ENCODE measurements around the gene UBE2N. TPM values are rescaled to one million over a fixed set of nuclear protein-coding genes. Genes with fewer than 3 reads are reported as not detected.
"Not testable (repeated sequence)": the region's sequence is repeated elsewhere in the genome, so short reads cannot be mapped to it uniquely, and the experiment has no call there.

Gene UBE2N
- total RNA-seq, 1 donor from 2014 or later = 115 TPM

GRCh38 chr12:93422050-93422449 lies 19.7 kb downstream of the UBE2N start:
- Mint-ChIP-seq H3K27ac (ENCODE audit: unreplicated experiment) (no peak overlapping the region), H3K4me1 (ENCODE audit: low read depth, unreplicated experiment) (peaks cover 47% of the 10 kb centered on the region), H3K36me3 (ENCODE audit: unreplicated experiment) (no peaks in the 10 kb centered on the region), H3K9me3 (ENCODE audit: unreplicated experiment) (peaks cover 1% of the 10 kb centered on the region), H3K4me3 (ENCODE audit: unreplicated experiment) (no peak overlapping the region), H3K27me3 (ENCODE audit: unreplicated experiment) (no peaks in the 10 kb centered on the region)
- TF ChIP-seq CTCF (IDR thresholded peaks at IDR 0.05; ENCODE audit: partially characterized antibody, unreplicated experiment) = no peak
- no peak for DNase-seq

- peaks cover 1% of the 10 kb centered on the region for H3K9me3 Mint-ChIP-seq (ENCODE audit: unreplicated experiment)
- H3K27me3 Mint-ChIP-seq (ENCODE audit: unreplicated experiment) = no peaks in the 10 kb centered on the region
- H3K27ac Mint-ChIP-seq (ENCODE audit: unreplicated experiment) = peak overlapping the region; percentile 50
- peaks cover 43% of the 10 kb centered on the region for H3K4me1 Mint-ChIP-seq (ENCODE audit: low read depth, unreplicated experiment)
- DNase-seq = no peak
- H3K4me3 Mint-ChIP-seq (ENCODE audit: unreplicated experiment) = no peak overlapping the region
- H3K36me3 Mint-ChIP-seq (ENCODE audit: unreplicated experiment) = no peaks in the 10 kb centered on the region
- TF ChIP-seq CTCF (IDR thresholded peaks at IDR 0.05; ENCODE audit: partially characterized antibody, unreplicated experiment) = peak; percentile 76
These were observed 22.2 kb downstream of the UBE2N start for GRCh38 chr12:93419388-93420034.

- no peaks in the 10 kb centered on the region for H3K36me3 Mint-ChIP-seq (ENCODE audit: unreplicated experiment)
- no peaks in the 10 kb centered on the region for H3K27me3 Mint-ChIP-seq (ENCODE audit: unreplicated experiment)
- H3K4me1 Mint-ChIP-seq (ENCODE audit: low read depth, unreplicated experiment) = peaks cover 34% of the 10 kb centered on the region
- no peak for TF ChIP-seq CTCF (IDR thresholded peaks at IDR 0.05; ENCODE audit: partially characterized antibody, unreplicated experiment)
- DNase-seq = no peak
- peaks cover 3% of the 10 kb centered on the region for H3K9me3 Mint-ChIP-seq (ENCODE audit: unreplicated experiment)
- no peak overlapping the region for H3K4me3 Mint-ChIP-seq (ENCODE audit: unreplicated experiment)
- no peak overlapping the region for H3K27ac Mint-ChIP-seq (ENCODE audit: unreplicated experiment)
These were observed 23.7 kb downstream of the UBE2N start for GRCh38 chr12:93417967-93418480.

GRCh38 chr12:93415723-93416464 lies 25.9 kb downstream of the UBE2N start:
- Mint-ChIP-seq H3K9me3 (ENCODE audit: unreplicated experiment) (peaks cover 3% of the 10 kb centered on the region), H3K4me1 (ENCODE audit: low read depth, unreplicated experiment) (peaks cover 22% of the 10 kb centered on the region), H3K4me3 (ENCODE audit: unreplicated experiment) (no peak overlapping the region), H3K27me3 (ENCODE audit: unreplicated experiment) (no peaks in the 10 kb centered on the region), H3K36me3 (ENCODE audit: unreplicated experiment) (no peaks in the 10 kb centered on the region), H3K27ac (ENCODE audit: unreplicated experiment) (no peak overlapping the region)
- TF ChIP-seq CTCF (IDR thresholded peaks at IDR 0.05; ENCODE audit: partially characterized antibody, unreplicated experiment) = no peak
- DNase-seq = no peak

GRCh38 chr12:93413064-93413463 lies 28.7 kb downstream of the UBE2N start:
- peaks cover 1% of the 10 kb centered on the region for H3K9me3 Mint-ChIP-seq (ENCODE audit: unreplicated experiment)
- no peak for TF ChIP-seq CTCF (IDR thresholded peaks at IDR 0.05; ENCODE audit: partially characterized antibody, unreplicated experiment)
- H3K27ac Mint-ChIP-seq (ENCODE audit: unreplicated experiment) = no peak overlapping the region
- DNase-seq = no peak
- H3K4me3 Mint-ChIP-seq (ENCODE audit: unreplicated experiment) = no peak overlapping the region
- H3K27me3 Mint-ChIP-seq (ENCODE audit: unreplicated experiment) = no peaks in the 10 kb centered on the region
- peaks cover 13% of the 10 kb centered on the region for H3K4me1 Mint-ChIP-seq (ENCODE audit: low read depth, unreplicated experiment)
- no peaks in the 10 kb centered on the region for H3K36me3 Mint-ChIP-seq (ENCODE audit: unreplicated experiment)

- H3K9me3 Mint-ChIP-seq (ENCODE audit: unreplicated experiment); H3K4me3 Mint-ChIP-seq (ENCODE audit: unreplicated experiment); H3K27me3 Mint-ChIP-seq (ENCODE audit: unreplicated experiment); DNase-seq; H3K36me3 Mint-ChIP-seq (ENCODE audit: unreplicated experiment); H3K27ac Mint-ChIP-seq (ENCODE audit: unreplicated experiment): not testable (repeated sequence)
- peaks cover 13% of the 10 kb centered on the region for H3K4me1 Mint-ChIP-seq (ENCODE audit: low read depth, unreplicated experiment)
These were observed 29.4 kb downstream of the UBE2N start for GRCh38 chr12:93412396-93412795.

GRCh38 chr12:93411060-93411459 lies 30.7 kb downstream of the UBE2N start:
- H3K4me3 Mint-ChIP-seq (ENCODE audit: unreplicated experiment); H3K27ac Mint-ChIP-seq (ENCODE audit: unreplicated experiment); H3K9me3 Mint-ChIP-seq (ENCODE audit: unreplicated experiment); DNase-seq; H3K27me3 Mint-ChIP-seq (ENCODE audit: unreplicated experiment); H3K36me3 Mint-ChIP-seq (ENCODE audit: unreplicated experiment): not testable (repeated sequence)
- peaks cover 13% of the 10 kb centered on the region for H3K4me1 Mint-ChIP-seq (ENCODE audit: low read depth, unreplicated experiment)
